ENCODE data around the gene ACP6. TPM values are rescaled to one million over a fixed set of nuclear protein-coding genes. Genes with fewer than 3 reads are reported as not detected.

The ACP6 gene
- total RNA-seq, 2 experiments from 2014 or later, result 20.0 to 38.6 TPM

DNA sequence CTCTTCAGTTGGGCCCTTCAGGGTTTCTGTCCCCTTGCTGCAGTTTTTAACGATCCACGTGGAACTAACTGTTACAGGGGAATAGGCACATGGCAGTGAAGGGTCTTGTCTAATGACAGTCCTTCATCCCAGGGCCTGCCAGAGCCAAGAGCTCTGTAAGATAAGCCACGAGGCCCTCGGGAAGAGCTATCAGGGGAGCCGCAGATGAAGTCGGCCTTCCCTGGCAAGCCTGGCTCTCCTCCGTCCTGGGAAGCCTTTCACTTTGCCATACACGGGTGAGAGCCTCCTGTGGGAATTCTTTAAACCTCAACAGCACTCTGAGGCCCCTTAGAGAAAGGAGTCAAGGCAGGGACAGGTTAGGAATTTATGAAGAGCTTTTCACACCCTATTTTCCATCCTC is 29.0 kb downstream of the ACP6 start:
- CTCF ChIA-PET (ENCODE audit: unreplicated experiment), result interaction anchor here (0.9 kb wide), 1 partner anchor 96 kb away, joined by 3 read pairs; no protein-coding TSS in a partner anchor
- H2AFZ ChIP-seq (ENCODE audit: low read length), result no peak overlapping the region
- no peak overlapping the region for H3K4me3 ChIP-seq (ENCODE audit: low read depth, low read length, poor library complexity, severe bottlenecking)
- peaks cover 9% of the 10 kb centered on the region; the same call in 1 of the 2 replicates for H3K36me3 ChIP-seq (ENCODE audit: insufficient read depth, low read length)
- DNase-seq (ENCODE audit: low spot score), result no peak
- intact Hi-C loops (cut with micrococcal nuclease; ENCODE audit: unreplicated experiment), result loop anchor here (2.0 kb wide), 1 partner anchor 250 kb away; no protein-coding TSS in a partner anchor
- H3K4me2 ChIP-seq (ENCODE audit: low read length), result no peak overlapping the region
- H3K9me2 ChIP-seq (ENCODE audit: insufficient read depth, low read length), result no peaks in the 10 kb centered on the region
- no peaks in the 10 kb centered on the region for H3K4me1 ChIP-seq (ENCODE audit: insufficient read depth, low read length, poor library complexity, severe bottlenecking)
- TF ChIP-seq EZH2phosphoT487 (IDR thresholded peaks at IDR 0.05; ENCODE audit: borderline replicate concordance, low read depth, low read length), result no peak
- TF ChIP-seq, protein P1, sequence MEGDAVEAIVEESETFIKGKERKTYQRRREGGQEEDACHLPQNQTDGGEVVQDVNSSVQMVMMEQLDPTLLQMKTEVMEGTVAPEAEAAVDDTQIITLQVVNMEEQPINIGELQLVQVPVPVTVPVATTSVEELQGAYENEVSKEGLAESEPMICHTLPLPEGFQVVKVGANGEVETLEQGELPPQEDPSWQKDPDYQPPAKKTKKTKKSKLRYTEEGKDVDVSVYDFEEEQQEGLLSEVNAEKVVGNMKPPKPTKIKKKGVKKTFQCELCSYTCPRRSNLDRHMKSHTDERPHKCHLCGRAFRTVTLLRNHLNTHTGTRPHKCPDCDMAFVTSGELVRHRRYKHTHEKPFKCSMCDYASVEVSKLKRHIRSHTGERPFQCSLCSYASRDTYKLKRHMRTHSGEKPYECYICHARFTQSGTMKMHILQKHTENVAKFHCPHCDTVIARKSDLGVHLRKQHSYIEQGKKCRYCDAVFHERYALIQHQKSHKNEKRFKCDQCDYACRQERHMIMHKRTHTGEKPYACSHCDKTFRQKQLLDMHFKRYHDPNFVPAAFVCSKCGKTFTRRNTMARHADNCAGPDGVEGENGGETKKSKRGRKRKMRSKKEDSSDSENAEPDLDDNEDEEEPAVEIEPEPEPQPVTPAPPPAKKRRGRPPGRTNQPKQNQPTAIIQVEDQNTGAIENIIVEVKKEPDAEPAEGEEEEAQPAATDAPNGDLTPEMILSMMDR (conservative IDR thresholded peaks at IDR 0.05; ENCODE audit: low read length), result no peak
- H3K27ac ChIP-seq (ENCODE audit: low read depth, low read length, poor library complexity, severe bottlenecking), result no peak overlapping the region
- no peaks in the 10 kb centered on the region for H3K9me3 ChIP-seq (ENCODE audit: low read length)
- no TSS peak for BruUV-seq (replicated peaks)
- POLR2A ChIA-PET, result no interaction called here
- no peaks in the 10 kb centered on the region for H3K79me2 ChIP-seq (ENCODE audit: insufficient read depth, low read depth, low read length)
- H4K20me1 ChIP-seq (ENCODE audit: insufficient read depth, low read length), result no peaks in the 10 kb centered on the region

DNA sequence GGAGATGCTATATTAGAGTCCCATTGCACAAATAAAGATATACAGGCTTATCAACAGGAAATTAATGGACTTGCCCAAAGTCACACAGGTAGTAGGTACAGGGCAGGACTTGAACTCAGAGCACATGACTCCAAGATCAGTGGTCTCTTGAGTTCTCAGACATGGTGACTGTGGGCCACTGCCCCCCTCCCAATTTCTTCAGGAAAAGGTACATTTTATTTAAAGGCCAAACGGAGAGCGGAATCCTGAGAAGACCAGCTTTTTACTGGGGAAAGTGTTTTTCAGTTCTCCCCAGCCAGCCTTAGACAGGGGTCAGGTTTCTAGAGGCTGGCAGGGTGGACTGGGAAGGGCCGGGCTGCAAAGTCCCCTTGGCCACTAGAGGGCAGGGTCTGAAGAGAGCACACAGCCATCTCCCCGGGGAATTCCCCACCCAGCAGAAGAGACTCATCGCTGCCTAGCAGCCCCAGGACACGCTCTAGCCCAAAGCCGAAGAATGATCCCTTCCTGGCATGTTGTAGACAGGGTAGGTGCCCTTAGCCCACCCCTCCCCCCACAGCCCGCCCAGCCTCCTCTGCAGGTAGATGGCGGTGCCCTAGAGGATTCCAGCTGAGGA is 29.7 kb downstream of the ACP6 start:
- no peak overlapping the region for H3K4me3 ChIP-seq (ENCODE audit: low read depth, low read length, poor library complexity, severe bottlenecking)
- H3K4me1 ChIP-seq (ENCODE audit: insufficient read depth, low read length, poor library complexity, severe bottlenecking), result no peaks in the 10 kb centered on the region
- H3K79me2 ChIP-seq (ENCODE audit: insufficient read depth, low read depth, low read length), result no peaks in the 10 kb centered on the region
- DNase-seq (ENCODE audit: low spot score), result peak; percentile 81
- H4K20me1 ChIP-seq (ENCODE audit: insufficient read depth, low read length), result no peaks in the 10 kb centered on the region
- peaks cover 9% of the 10 kb centered on the region; the same call in 1 of the 2 replicates for H3K36me3 ChIP-seq (ENCODE audit: insufficient read depth, low read length)
- no peaks in the 10 kb centered on the region for H3K9me2 ChIP-seq (ENCODE audit: insufficient read depth, low read length)
- BruUV-seq (replicated peaks), result no TSS peak
- H2AFZ ChIP-seq (ENCODE audit: low read length), result no peak overlapping the region
- H3K9me3 ChIP-seq (ENCODE audit: low read length), result no peaks in the 10 kb centered on the region
- H3K27ac ChIP-seq (ENCODE audit: low read depth, low read length, poor library complexity, severe bottlenecking), result no peak overlapping the region
- no peak for TF ChIP-seq EZH2phosphoT487 (IDR thresholded peaks at IDR 0.05; ENCODE audit: borderline replicate concordance, low read depth, low read length)
- TF ChIP-seq, protein P1 (conservative IDR thresholded peaks at IDR 0.05; ENCODE audit: low read length), result peak; percentile 85
- CTCF ChIA-PET (ENCODE audit: unreplicated experiment), result interaction anchor here (0.9 kb wide), 1 partner anchor 95 kb away, joined by 3 read pairs; no protein-coding TSS in a partner anchor
- no peak overlapping the region for H3K4me2 ChIP-seq (ENCODE audit: low read length)
- intact Hi-C loops (cut with micrococcal nuclease; ENCODE audit: unreplicated experiment), result loop anchor here (1.0 to 2.0 kb wide), 2 partner anchors 145 to 250 kb away; no protein-coding TSS in a partner anchor
- POLR2A ChIA-PET, result no interaction called here

DNA sequence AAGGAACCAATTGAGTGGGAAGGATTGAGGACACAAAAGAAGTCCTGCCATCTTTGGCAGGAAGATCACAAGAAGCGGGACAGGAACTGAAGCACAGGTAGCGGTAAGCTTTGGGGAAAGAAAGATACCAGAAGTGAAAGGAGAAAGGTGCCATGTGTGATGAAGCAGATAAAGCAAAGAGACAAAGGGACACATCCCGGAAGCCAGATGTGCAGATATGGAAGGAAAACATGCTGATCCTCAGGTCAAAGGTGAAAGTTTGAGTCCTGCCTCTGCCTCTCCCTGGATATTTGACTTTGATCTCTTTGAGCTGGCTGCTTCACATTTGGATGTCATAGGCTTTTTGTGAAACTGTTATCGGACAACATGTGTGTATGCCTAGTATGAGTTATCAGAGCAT is 34.0 kb downstream of the ACP6 start:
- ChIA-PET POLR2A (no interaction called here), CTCF (ENCODE audit: unreplicated experiment) (no interaction called here)
- H3K9me3 ChIP-seq (ENCODE audit: low read length), result no peaks in the 10 kb centered on the region

More for the DNA sequence above, 34.0 kb downstream of the ACP6 start:
- Histone ChIP-seq H3K27ac (ENCODE audit: low read depth, low read length, poor library complexity, severe bottlenecking) (no peak overlapping the region), H3K4me3 (ENCODE audit: low read depth, low read length, poor library complexity, severe bottlenecking) (no peak overlapping the region), H2AFZ (ENCODE audit: low read length) (no peak overlapping the region), H3K4me1 (ENCODE audit: insufficient read depth, low read length, poor library complexity, severe bottlenecking) (no peaks in the 10 kb centered on the region), H3K4me2 (ENCODE audit: low read length) (no peak overlapping the region), H3K36me3 (ENCODE audit: insufficient read depth, low read length) (no peaks in the 10 kb centered on the region), H3K9me2 (ENCODE audit: insufficient read depth, low read length) (no peaks in the 10 kb centered on the region), H3K79me2 (ENCODE audit: insufficient read depth, low read depth, low read length) (no peaks in the 10 kb centered on the region), H4K20me1 (ENCODE audit: insufficient read depth, low read length) (no peaks in the 10 kb centered on the region)
- intact Hi-C loops (cut with micrococcal nuclease; ENCODE audit: unreplicated experiment), result no loop called here
- TF ChIP-seq EZH2phosphoT487 (IDR thresholded peaks at IDR 0.05; ENCODE audit: borderline replicate concordance, low read depth, low read length), result no peak
- TF ChIP-seq, protein P1 (conservative IDR thresholded peaks at IDR 0.05; ENCODE audit: low read length), result no peak
- DNase-seq (ENCODE audit: low spot score), result no peak
- BruUV-seq (replicated peaks), result no TSS peak
